Stimulated activated CD8-positive, alpha-beta memory T cell treated with anti-CD3 and anti-CD28 coated beads, Interleukin-12 subunit alpha, Interleukin-12 subunit beta, amount 100 ng/mL, for 24 hours (primary cell): Measurements from ENCODE around the gene COL4A5.
"Not testable (repeated sequence)": the region's sequence is repeated elsewhere in the genome, so short reads cannot be mapped to it uniquely, and the experiment has no call there.

Experiments used
- DNase-seq: peaks from one replicate; pipeline ENCODE4 v3.0.0-alpha.2; 2020; ENCODE audit errors: extremely low read depth

Gene COL4A5

DNA sequence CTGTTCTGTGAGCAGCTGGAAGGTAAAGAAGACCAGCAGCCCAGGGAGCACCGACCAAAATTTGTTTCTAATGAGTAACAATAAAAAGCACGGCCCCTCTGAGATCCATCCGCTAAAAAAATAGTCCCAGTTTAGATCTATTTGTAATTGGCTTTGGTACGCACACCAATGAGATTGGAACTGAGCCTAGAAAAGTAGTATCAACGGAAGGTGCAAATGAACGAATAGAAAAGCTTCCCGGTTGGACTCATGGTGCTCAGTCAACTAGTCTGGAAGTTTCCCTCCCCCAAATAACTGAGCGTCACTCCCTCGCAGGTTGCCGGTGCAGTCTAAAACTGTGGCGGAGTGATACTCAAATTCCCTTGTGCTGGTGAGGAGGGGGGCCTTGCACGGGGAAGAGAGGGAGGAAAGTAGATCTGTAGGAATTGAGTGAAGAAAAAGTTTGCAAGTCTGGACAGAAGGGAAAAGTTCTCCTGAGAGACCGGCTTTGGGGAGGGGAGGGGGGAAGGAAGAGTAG lies at the start of gene COL4A5:
COL4A5 (plus strand) TSS at position 413 of the 517 bp plus-strand sequence. CDS start 288 bp downstream, outside the sequence.
- no peak for DNase-seq

DNA sequence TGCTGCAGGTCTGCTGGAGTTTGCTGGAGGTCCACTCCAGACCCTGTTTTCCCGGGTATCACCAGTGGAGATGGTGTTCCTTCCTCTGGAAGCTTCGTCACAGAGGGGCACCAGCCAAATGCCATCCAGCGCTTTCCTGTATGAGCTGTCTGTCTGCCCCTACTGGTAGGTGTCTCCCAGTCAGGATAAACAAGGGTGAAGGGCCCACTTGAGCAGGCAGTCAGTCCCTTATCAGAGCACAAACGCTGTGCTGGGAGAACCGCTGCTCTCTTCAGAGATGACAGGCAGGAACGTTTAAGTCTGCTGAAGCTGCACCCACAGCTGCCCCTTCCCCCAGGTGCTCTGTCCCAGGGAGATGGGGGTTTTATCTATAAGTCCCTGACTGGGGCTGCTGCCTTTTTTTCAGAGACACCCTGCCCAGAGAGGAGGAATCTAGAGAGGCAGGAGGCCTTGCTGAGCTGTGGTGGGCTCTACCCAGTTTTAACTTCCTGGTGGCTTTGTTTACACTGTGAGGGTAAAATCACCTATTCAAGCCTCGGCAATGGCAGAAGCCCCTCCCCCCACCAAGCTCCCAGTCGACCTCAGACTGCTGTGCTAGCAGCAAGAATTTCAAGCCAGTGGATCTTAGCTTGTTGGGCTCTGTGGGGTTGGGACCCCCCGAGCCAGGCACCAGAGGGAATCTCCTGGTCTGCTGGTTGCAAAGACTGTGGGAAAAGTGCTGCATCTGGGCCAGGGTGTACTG lies 48.5 kb upstream of the COL4A5 start:
- not testable (repeated sequence) for DNase-seq

DNA sequence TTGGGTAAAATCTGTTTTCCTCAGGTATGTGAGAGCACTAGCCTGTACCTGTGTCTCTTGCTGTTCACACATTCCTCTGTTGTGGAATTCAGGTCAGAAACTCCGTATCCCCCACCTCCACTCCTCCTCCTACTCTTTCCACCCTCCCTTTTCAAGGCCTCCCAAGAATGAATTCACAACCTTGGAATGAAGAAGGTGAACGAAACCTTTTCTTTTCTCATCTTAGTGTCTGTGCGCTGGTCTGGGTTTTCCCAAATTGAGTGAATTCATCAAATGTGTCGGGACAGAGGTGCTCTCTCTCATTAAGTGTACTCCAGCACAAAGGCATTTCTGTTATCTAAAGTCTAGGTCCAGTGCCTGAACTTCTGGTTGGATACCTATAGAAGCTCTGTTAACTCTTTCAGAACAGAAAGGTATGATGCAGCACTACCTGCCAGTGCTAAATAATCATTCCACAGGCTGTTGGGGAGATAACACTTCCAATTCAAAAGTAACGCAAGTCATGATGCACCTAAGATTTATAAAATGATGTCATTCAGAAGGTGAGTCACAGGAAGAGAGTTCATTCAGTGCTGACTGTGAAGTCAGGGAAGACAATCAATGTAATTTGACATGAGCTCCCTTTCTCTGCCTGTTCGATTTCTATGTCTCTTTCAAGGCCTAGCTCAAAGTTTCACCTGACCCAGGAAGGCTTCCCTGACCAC lies 43.3 kb upstream of the COL4A5 start:
- DNase-seq = no peak

- DNase-seq = no peak
Observed at GRCh38 chrX:108396986-108397385, 42.7 kb upstream of the COL4A5 start.

DNA sequence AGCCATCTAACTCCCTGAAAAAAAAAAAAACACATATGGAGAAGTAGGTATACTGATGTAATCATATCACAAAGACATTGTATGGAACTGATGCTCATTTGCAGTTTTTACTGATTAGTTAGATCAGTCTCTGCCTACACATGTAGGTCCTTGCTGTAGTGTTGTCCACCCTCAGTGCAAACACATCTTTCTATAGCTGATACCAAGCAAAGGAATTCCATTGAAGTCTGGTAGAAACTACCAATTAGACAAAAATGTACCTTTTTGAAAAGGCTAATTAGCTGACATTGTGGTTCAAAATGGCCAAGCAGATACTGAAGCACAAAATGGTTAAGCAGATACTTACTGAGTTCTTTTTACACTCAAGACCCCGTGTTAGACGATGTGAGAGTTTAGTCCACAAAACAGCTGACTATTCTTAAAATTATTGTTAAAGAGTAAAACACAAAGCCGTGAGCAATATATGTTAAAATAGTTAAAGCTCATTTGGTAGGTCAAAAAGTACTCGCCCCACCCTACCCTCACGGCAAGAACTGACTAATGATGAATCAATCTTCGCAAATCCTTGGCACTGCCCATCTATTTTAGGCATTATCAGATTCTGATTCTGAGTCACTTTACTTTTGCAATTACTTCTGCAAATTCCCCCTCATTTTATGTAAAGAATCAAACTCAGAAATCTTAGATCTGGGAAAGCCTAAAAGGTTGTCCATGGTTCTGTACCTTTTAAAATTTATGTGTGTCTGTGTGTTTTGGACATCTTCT lies 41.8 kb upstream of the COL4A5 start:
- DNase-seq = no peak

- DNase-seq = no peak
Observed at GRCh38 chrX:108399418-108400165, 40.0 kb upstream of the COL4A5 start.

- no peak for DNase-seq
Observed at GRCh38 chrX:108412783-108413182, 26.9 kb upstream of the COL4A5 start.

DNA sequence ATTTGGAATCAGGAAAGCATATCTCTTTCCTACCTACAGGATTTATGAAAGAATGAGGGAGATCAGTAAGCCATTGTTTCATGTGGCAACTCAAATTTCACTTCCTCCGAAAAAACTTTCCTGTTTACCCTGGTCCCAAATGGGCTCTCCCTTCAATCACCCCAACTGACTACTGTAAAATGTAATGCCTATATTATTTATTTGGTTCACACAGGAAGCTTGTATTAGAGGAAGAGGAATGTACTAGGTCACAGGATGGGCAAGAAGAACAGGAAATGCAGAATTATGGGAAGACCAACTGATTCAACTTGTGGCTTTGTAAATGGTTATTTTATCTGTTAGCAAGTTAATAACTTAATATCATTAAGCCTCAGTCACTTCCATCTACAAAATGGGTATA lies 24.5 kb upstream of the COL4A5 start:
- DNase-seq = no peak

DNA sequence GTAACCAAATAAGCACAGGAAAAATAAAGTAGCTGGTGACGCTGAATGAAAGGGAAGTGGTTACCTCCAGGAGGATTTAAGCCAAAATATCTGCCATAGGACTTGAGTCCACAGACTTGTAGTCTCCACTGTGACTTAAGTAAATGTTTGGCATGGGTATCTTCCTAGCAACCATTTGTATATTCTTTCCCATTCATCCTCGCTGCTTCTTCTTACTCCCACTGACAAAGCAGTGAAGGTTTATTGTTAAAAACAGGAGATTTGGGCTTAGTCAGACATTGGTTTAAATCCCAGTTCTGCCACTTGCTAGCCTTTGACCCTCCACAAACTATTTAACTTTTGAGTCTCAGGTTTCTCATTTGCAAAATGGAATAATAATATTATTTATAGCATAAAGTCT lies 23.7 kb upstream of the COL4A5 start:
- DNase-seq = no peak

DNA sequence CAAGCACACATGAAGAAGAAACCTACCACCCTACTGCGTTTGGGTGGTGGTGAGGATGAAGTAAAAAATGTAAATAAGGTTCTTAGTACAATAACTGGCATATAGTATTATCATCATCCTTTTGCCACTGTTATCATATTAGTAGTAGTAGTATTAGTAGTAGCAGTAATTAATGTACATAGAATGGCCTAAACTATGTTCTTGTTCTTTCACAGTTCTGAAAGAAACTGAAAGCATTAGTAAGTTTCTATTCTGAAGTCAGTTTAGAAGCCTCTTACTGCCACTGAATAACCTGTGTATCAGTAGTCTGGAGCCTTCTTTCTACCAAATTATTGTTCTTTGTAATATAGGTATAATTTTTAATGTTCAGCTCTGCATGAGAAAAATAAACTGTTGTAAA lies 22.4 kb upstream of the COL4A5 start:
- no peak for DNase-seq

- DNase-seq = no peak
Observed at GRCh38 chrX:108419401-108419800, 20.2 kb upstream of the COL4A5 start.

- no peak for DNase-seq
Observed at GRCh38 chrX:108420481-108420880, 19.2 kb upstream of the COL4A5 start.

DNA sequence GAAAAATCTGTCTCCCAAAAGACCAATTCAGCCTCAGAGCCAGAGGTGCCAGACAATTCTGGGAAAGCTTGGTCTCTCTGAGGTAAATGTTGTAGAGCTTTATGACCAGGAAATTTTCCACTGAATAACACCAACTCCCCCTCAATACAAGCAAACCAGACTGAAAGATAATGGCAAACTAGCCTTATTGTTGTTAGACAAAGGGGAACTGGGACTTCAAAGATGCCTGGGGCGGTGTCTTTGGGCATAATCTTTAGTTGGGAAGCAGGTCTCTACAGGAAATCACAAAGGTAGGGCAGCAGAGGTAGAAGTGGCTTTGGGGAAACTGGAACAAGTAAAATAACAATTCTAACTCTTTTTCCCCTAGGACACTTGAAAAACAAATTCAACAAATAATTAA lies 13.4 kb upstream of the COL4A5 start:
- DNase-seq = no peak

DNA sequence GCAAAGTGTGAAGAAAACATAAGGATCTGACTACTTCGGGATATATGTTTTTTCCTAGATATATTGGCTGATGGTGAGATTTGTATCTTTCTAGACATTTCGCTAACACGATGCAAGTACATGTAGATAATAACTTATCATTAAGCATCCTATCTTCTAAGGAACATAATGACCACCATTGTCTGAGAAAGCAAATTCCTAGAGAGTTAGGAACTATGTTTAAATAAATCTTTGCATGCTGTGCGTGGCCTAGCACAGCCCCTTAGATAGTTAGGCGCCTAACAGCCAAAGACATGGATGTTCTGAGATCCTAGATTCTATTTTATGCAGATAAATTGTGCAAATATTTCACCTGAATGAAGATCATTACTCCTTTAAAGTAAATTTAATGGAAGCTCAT lies 4.4 kb upstream of the COL4A5 start:
- DNase-seq = no peak

GRCh38 chrX:108437349-108438109 lies 2.1 kb upstream of the COL4A5 start:
- DNase-seq = no peak

DNA sequence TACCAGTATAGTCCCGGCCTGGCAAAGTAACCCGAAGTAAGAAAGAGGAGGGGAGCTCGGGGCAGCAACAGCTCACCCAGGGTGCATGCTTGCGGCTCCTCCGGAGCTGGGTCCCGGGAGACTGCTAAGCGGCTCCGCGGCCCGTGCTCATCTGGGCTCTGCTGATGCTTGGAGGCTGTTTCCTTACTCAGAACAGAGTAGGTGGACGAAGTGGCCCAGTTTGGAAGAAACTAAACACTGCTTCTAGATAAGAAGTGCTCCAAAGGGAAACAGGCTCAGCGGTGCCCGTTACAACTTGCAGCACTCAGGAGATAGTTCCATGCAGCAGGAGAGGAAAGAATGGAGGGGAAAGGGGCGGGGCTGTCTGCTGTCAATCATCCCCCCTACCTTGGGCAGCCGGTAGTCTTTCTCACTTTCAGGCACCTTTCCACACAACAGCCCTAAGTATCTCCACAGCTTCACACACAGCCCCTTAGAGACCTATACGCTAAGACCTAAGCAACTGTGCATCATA lies 1.5 kb upstream of the COL4A5 start, which contains the start of gene COL4A6:
COL4A6 (minus strand) TSS at position 313 of the 514 bp plus-strand sequence; CDS start at position 87, 226 bp downstream.
- no peak for DNase-seq

- DNase-seq = no peak
Observed at GRCh38 chrX:108439961-108440696, 491 bp downstream of the COL4A5 start.

DNA sequence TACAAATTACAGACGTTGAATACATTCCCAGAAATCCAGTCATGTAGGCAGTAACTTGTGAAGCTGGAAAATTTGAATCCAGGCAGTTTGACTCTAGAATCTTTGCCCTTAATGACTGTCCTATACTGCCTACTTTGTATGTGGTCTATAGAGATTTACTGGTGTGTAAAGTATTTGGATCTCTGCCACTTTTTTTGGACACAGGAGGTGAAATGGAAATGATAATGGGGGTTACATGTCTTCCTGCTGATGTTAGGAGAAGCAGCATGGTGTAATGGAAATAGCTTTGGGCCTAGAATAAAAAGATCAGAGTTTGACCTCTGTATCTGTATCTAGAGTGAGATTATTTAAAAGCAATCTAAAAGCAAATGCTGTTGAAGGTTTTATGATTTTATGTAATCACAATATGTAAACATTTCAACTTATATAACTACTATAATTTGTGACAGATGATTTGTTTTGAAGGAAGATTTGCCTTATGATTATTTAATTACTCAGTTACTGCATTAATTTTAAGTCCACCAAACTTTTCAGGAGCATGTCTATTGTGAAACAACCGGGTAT lies 3.3 kb downstream of the COL4A5 start:
- no peak for DNase-seq

DNA sequence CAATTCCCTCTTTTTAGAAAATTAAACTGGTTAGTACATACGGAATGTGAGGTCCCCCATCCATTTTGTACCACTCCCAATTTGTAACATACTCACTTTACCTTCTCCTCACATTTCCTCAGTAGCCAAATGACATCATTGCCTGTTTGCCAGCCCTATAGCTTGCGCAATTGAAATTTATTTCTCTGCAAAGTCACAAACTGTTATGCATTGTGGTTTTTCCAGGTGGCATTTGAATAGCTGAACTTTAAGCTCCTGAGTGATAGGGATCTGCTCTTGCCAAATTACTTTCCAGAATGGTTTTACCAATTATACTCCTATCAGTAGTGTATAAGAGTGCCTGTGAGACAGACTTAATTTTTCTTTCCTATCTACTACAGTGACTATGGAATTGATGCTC lies 7.7 kb downstream of the COL4A5 start:
- DNase-seq = no peak

- no peak for DNase-seq
Observed at GRCh38 chrX:108453841-108454240, 14.2 kb downstream of the COL4A5 start.
